HCT116 (cell line): ENCODE measurements around the gene APCDD1L. TPM values are rescaled to one million over a fixed set of nuclear protein-coding genes. Genes with fewer than 3 reads are reported as not detected.

ENCODE experiments used
- ATAC-seq: fragments of 200-7000 bp; cut with Tn5 transposase; 2 replicates; pipeline ENCODE4 v1.9.1; 2020; ENCODE audit warnings: mild to moderate bottlenecking, moderate library complexity
- BruUV-seq: library from RNA; stranded (reverse); fragments of 400-500 nt; replicated peaks from 2 replicates; lab custom pipeline; 2021; lab: Mats Ljungman, UMichigan
- CTCF ChIA-PET: fragments of 300-600 bp; sonication (Branson Sonifier 250); formaldehyde crosslinking; loops from one replicate; lab custom pipeline; 2021; ENCODE audit warnings: antibody characterized with exemption; lab: Charles Lee
- POLR2A ChIA-PET: fragments of 300-600, 350-600 bp; sonication (Branson Sonifier 250); formaldehyde crosslinking; loops from one replicate; lab custom pipeline; 2021; ENCODE audit warnings: antibody characterized with exemption; lab: Charles Lee
- RAD21 ChIA-PET, 2 experiments: fragments of 300-600 bp; sonication (Branson Sonifier 250); formaldehyde crosslinking; loops; one replicate each; lab custom pipeline; 2023; ENCODE audit warnings: low total read pairs in 2 of 2; ENCODE audit not compliant: uncharacterized antibody in 2 of 2, unreplicated experiment in 2 of 2, low non-redundant PET in 1 of 2; lab: Charles Lee
- DNase-seq: peaks from one replicate; pipeline ENCODE4 v3.0.0-alpha.2; 2010; ENCODE audit warnings: low read depth, low spot score
- H2AFZ ChIP-seq: fragments of 200-600 bp; shearing (Covaris generic), sonication (generic); 2 replicates; pipeline ENCODE4 v1.6.1; 2017; ENCODE audit warnings: low read depth, mixed run types, mixed read lengths, antibody characterized with exemption, low read length; ENCODE audit not compliant: poor library complexity, severe bottlenecking
- H3K27ac ChIP-seq: 2 replicates; pipeline ENCODE4 v1.5.1; 2012; ENCODE audit warnings: low read depth, low read length
- H3K27me3 ChIP-seq: fragments of 200-600 bp; sonication (generic); 2 replicates; pipeline ENCODE4 v1.6.1; 2016; ENCODE audit warnings: mixed run types, low read length, mixed read lengths; ENCODE audit not compliant: insufficient read depth
- H3K36me3 ChIP-seq, 2 experiments: fragments of 200-500 bp in 1 of 2; fragments of 200-600 bp in 1 of 2; sonication (Bioruptor generic) in 1 of 2; sonication (generic) in 1 of 2; 2 replicates each; pipeline versions ENCODE4 v1.5.1 to v1.6.1; 2014 to 2016; ENCODE audit warnings: low read length in 2 of 2, inconsistent platforms in 1 of 2, mixed read lengths in 1 of 2, mixed run types in 1 of 2; ENCODE audit not compliant: insufficient read depth in 2 of 2, control insufficient read depth in 1 of 2
- H3K4me1 ChIP-seq, 2 experiments: fragments of 200-600 bp in 1 of 2; sonication (generic) in 1 of 2; 2 replicates each; pipeline versions ENCODE4 v1.5.1 to v1.6.1; 2012 to 2017; ENCODE audit warnings: low read length in 2 of 2, inconsistent platforms in 1 of 2, mild to moderate bottlenecking in 1 of 2, mixed read lengths in 1 of 2, mixed run types in 1 of 2, moderate library complexity in 1 of 2; ENCODE audit not compliant: insufficient read depth in 2 of 2, control insufficient read depth in 1 of 2
- H3K4me2 ChIP-seq: fragments of 200-600 bp; sonication (generic); 2 replicates; pipeline ENCODE4 v1.6.1; 2017; ENCODE audit warnings: mixed run types, low read length, mixed read lengths
- H3K4me3 ChIP-seq, 2 experiments: fragments of 200-600 bp in 1 of 2; sonication (generic) in 1 of 2; replicated peaks in 1 of 2; 2 replicates each; pipeline ENCODE4 v1.5.1; 2011 to 2016; ENCODE audit warnings: low read length in 2 of 2, control low read depth in 1 of 2, low read depth in 1 of 2, mild to moderate bottlenecking in 1 of 2, mixed read lengths in 1 of 2, mixed run types in 1 of 2
- H3K79me2 ChIP-seq: fragments of 200-600 bp; sonication (generic); 2 replicates; pipeline ENCODE4 v1.6.1; 2017; ENCODE audit warnings: mild to moderate bottlenecking, mixed run types, low read length, moderate library complexity, mixed read lengths; ENCODE audit not compliant: insufficient read depth
- H3K9ac ChIP-seq: fragments of 200-600 bp; sonication (generic); 2 replicates; pipeline ENCODE4 v1.6.1; 2016; ENCODE audit warnings: low read length, mixed read lengths
- H3K9me2 ChIP-seq: fragments of 200-600 bp; sonication (generic), shearing (Covaris generic); 2 replicates; pipeline ENCODE4 v1.6.1; 2017; ENCODE audit warnings: mixed run types, mild to moderate bottlenecking, moderate library complexity; ENCODE audit not compliant: insufficient read depth
- H3K9me3 ChIP-seq, 2 experiments: fragments of 200-500 bp in 1 of 2; fragments of 200-600 bp in 1 of 2; sonication (Bioruptor generic) in 1 of 2; sonication (generic) in 1 of 2; 2 replicates each; pipeline ENCODE4 v1.6.1; 2014 to 2017; ENCODE audit warnings: low read length in 2 of 2, mixed read lengths in 2 of 2, inconsistent platforms in 1 of 2, low read depth in 1 of 2, mild to moderate bottlenecking in 1 of 2, mixed run types in 1 of 2, moderate library complexity in 1 of 2; ENCODE audit not compliant: control insufficient read depth in 1 of 2, insufficient read depth in 1 of 2
- H4K20me1 ChIP-seq: fragments of 200-600 bp; sonication (generic), shearing (Covaris generic); 2 replicates; pipeline ENCODE4 v1.6.1; 2017; ENCODE audit warnings: mixed run types, mild to moderate bottlenecking, moderate library complexity; ENCODE audit not compliant: insufficient read depth
- ATF3 ChIP-seq: IDR thresholded peaks from 2 replicates; pipeline ENCODE4 v1.6.1; 2012
- CTCF ChIP-seq, 3 experiments: fragments of 200-600 bp in 1 of 3; sonication (generic) in 1 of 3; IDR thresholded peaks in 2 of 3; conservative IDR thresholded peaks in 1 of 3; 2 replicates each; pipeline ENCODE4 v1.5.1; 2012 to 2017; ENCODE audit warnings: low read depth in 2 of 3, low read length in 2 of 3, antibody characterized with exemption in 1 of 3, borderline replicate concordance in 1 of 3, control low read depth in 1 of 3, mild to moderate bottlenecking in 1 of 3, mixed read lengths in 1 of 3, mixed run types in 1 of 3, moderate library complexity in 1 of 3; ENCODE audit not compliant: insufficient read depth in 1 of 3
- EGR1 ChIP-seq: IDR thresholded peaks from 2 replicates; pipeline ENCODE4 v1.6.1; 2012; ENCODE audit warnings: low read depth
- ELF1 ChIP-seq: IDR thresholded peaks from 2 replicates; pipeline ENCODE4 v1.6.1; 2012; ENCODE audit warnings: low read depth, borderline replicate concordance
- EZH2 ChIP-seq: fragments of 200-600 bp; sonication (generic); IDR thresholded peaks from 2 replicates; pipeline ENCODE4 v1.6.1; 2017; ENCODE audit warnings: antibody characterized with exemption, mixed run types
- FOSL1 ChIP-seq: IDR thresholded peaks from 2 replicates; pipeline ENCODE4 v1.6.1; 2012; ENCODE audit warnings: low read depth
- JUND ChIP-seq: IDR thresholded peaks from 2 replicates; pipeline ENCODE4 v1.6.1; 2012
- RAD21 ChIP-seq: IDR thresholded peaks from 2 replicates; pipeline ENCODE4 v1.6.1; 2012; ENCODE audit warnings: low read depth, mild to moderate bottlenecking
- SIN3A ChIP-seq: IDR thresholded peaks from 2 replicates; pipeline ENCODE4 v1.6.1; 2012; ENCODE audit warnings: low read depth
- SP1 ChIP-seq: IDR thresholded peaks from 2 replicates; pipeline ENCODE4 v1.6.1; 2012; ENCODE audit warnings: low read depth
- SRF ChIP-seq: IDR thresholded peaks from 2 replicates; pipeline ENCODE4 v1.6.1; 2012; ENCODE audit warnings: low read depth
- YY1 ChIP-seq: IDR thresholded peaks from 2 replicates; pipeline ENCODE4 v1.6.1; 2011; ENCODE audit warnings: low read length, low read depth, moderate library complexity, mild to moderate bottlenecking; ENCODE audit not compliant: insufficient replicate concordance; ENCODE audit errors: extremely low read depth
- ZNF274 ChIP-seq: fragments of 200-500 bp; sonication (Bioruptor generic); IDR thresholded peaks from 2 replicates; pipeline ENCODE4 v1.6.1; 2014; ENCODE audit warnings: mild to moderate bottlenecking, low read depth, low read length, inconsistent platforms
- intact Hi-C: fragments of 100-400 bp; cut with micrococcal nuclease; formaldehyde crosslinking; loops from 2 replicates; pipeline ENCODE4 v1.10.0; 2022
- total RNA-seq: library from RNA; stranded (reverse); gene quantifications from one replicate; pipeline ENCODE4 v1.2.1, GENCODE V29; 2021; ENCODE audit not compliant: unreplicated experiment
- TF ChIP-seq, protein P1 (sequence below): IDR thresholded peaks from 2 replicates; pipeline ENCODE4 v1.6.1; 2012; ENCODE audit warnings: low read depth

APCDD1L gene
- total RNA-seq, 1 experiment from 2014 or later, result not detected

DNA sequence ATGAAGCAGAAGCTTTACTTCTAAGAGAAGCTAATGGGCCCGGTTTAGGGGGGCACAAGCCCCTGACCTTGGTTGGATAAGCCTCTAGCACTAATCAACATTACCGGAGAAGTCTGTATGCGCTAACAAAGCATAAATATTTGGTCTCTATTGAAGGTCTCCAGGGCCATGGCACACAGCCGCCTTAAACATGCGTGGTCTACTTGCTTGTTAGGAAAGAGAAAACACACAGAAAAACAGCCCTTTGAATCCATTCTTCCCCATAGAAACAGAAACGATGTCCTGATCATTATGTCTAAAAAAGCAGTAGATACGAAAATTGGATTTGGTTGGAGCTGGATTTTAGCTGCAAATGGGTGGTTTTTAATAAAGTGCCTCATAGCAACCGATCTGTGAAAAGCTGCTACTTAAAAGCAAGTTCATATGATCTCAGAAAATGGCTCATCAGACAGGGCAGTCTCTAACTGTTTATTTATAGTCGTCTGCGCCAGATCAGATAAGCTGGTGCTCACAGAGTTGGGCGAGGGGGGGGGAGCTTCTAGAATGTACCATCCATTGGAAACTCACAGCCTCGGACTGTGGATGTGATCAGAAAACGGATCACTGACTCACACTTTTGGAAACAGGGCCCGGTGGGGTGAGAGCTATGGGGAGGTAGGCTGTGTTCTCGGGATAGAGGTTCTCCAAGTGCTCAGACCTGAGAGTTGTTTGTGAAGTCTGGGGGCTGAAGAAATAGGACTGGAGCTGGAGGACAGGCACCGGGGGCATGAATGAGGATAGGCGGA, 35.3 kb upstream of the APCDD1L start:
- peaks cover 15% of the 10 kb centered on the region; the same call in 1 of the 2 replicates for H3K27me3 ChIP-seq
- DNase-seq (no peak), ATAC-seq (no peak)
- no peak overlapping the region for H3K4me2 ChIP-seq
- intact Hi-C loops, result no loop called here
- POLR2A ChIA-PET, result no interaction called here
- no TSS peak for BruUV-seq
- no peaks in the 10 kb centered on the region for H3K36me3 ChIP-seq
- no peak for TF ChIP-seq FOSL1
- TF ChIP-seq ELF1, result no peak
- TF ChIP-seq ZNF274, result no peak
- TF ChIP-seq RAD21, result no peak
- TF ChIP-seq JUND, result no peak
- TF ChIP-seq YY1, result no peak
- no peak for TF ChIP-seq EZH2
- TF ChIP-seq SP1, result no peak
- TF ChIP-seq, protein P1, sequence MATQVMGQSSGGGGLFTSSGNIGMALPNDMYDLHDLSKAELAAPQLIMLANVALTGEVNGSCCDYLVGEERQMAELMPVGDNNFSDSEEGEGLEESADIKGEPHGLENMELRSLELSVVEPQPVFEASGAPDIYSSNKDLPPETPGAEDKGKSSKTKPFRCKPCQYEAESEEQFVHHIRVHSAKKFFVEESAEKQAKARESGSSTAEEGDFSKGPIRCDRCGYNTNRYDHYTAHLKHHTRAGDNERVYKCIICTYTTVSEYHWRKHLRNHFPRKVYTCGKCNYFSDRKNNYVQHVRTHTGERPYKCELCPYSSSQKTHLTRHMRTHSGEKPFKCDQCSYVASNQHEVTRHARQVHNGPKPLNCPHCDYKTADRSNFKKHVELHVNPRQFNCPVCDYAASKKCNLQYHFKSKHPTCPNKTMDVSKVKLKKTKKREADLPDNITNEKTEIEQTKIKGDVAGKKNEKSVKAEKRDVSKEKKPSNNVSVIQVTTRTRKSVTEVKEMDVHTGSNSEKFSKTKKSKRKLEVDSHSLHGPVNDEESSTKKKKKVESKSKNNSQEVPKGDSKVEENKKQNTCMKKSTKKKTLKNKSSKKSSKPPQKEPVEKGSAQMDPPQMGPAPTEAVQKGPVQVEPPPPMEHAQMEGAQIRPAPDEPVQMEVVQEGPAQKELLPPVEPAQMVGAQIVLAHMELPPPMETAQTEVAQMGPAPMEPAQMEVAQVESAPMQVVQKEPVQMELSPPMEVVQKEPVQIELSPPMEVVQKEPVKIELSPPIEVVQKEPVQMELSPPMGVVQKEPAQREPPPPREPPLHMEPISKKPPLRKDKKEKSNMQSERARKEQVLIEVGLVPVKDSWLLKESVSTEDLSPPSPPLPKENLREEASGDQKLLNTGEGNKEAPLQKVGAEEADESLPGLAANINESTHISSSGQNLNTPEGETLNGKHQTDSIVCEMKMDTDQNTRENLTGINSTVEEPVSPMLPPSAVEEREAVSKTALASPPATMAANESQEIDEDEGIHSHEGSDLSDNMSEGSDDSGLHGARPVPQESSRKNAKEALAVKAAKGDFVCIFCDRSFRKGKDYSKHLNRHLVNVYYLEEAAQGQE, result no peak
- no peak for TF ChIP-seq CTCF (IDR thresholded peaks at IDR 0.05 in 2 of 3, conservative IDR thresholded peaks at IDR 0.05 in 1 of 3; ENCODE audit: borderline replicate concordance in 1 of 3, insufficient read depth in 1 of 3, low read depth in 2 of 3, low read length in 2 of 3)
- no peak for TF ChIP-seq EGR1
- no peak for TF ChIP-seq ATF3
- TF ChIP-seq SIN3A, result no peak
- no peak for TF ChIP-seq SRF
- H3K27ac ChIP-seq, result no peak overlapping the region
- no peak overlapping the region for H3K4me3 ChIP-seq
- CTCF ChIA-PET, result no interaction called here
- no peak overlapping the region for H3K9ac ChIP-seq
- no peaks in the 10 kb centered on the region for H4K20me1 ChIP-seq
- RAD21 ChIA-PET, result no interaction called here
- no peaks in the 10 kb centered on the region for H3K79me2 ChIP-seq
- no peaks in the 10 kb centered on the region for H3K9me2 ChIP-seq
- H3K4me1 ChIP-seq, result peaks cover 0 to 8% of the 10 kb centered on the region in 2 experiments; a peak in 2 of 4 replicates
- H2AFZ ChIP-seq, result no peak overlapping the region
- H3K9me3 ChIP-seq, result no peaks in the 10 kb centered on the region
